Measurements from ENCODE around the gene IGSF5.

- TF ChIP-seq CTCF (IDR thresholded peaks at IDR 0.05; ENCODE audit: insufficient read depth, low read length) (no peak), GABPA (IDR thresholded peaks at IDR 0.05; ENCODE audit: low read depth) (no peak), REST (IDR thresholded peaks at IDR 0.05; ENCODE audit: insufficient replicate concordance, low read depth) (no peak), POLR2AphosphoS5 (IDR thresholded peaks at IDR 0.05; ENCODE audit: low read depth) (no peak), SPI1 (IDR thresholded peaks at IDR 0.05; ENCODE audit: borderline replicate concordance, low read depth) (no peak)
These were observed 62.8 kb downstream of the IGSF5 start for GRCh38 chr21:39807738-39808137.

Measured in HL-60 (cell line).